ENCODE results near the gene KCNMA1. TPM values are rescaled to one million over a fixed set of nuclear protein-coding genes. Genes with fewer than 3 reads are reported as not detected.

KCNMA1 gene
- total RNA-seq, 3 donors from 2014 or later, result 13.6 to 37.8 (median 15.1) TPM

- DNase-seq (ENCODE audit: low spot score in 2 of 2), result no peak
- Histone ChIP-seq H3K36me3 (no peaks in the 10 kb centered on the region), H3K9me3 (no peaks in the 10 kb centered on the region), H3K4me3 (no peak overlapping the region), H3K27me3 (no peaks in the 10 kb centered on the region), H3K4me1 (no peaks in the 10 kb centered on the region), H3K27ac (no peak overlapping the region)
- intact Hi-C loops (cut with DNase I; ENCODE audit: low total_unique reads), result no loop called here
- TF ChIP-seq POLR2AphosphoS5 (IDR thresholded peaks at IDR 0.05) (no peak), CTCF (IDR thresholded peaks at IDR 0.05) (no peak), POLR2A (IDR thresholded peaks at IDR 0.05) (no peak)
Measured at GRCh38 chr10:77562742-77563141, 74.9 kb downstream of the KCNMA1 start.

- Histone ChIP-seq H3K4me1 (no peaks in the 10 kb centered on the region), H3K27me3 (no peaks in the 10 kb centered on the region), H3K4me3 (no peak overlapping the region), H3K27ac (no peak overlapping the region), H3K9me3 (no peaks in the 10 kb centered on the region), H3K36me3 (no peaks in the 10 kb centered on the region)
- intact Hi-C loops (cut with DNase I; ENCODE audit: low total_unique reads), result no loop called here
- no peak for TF ChIP-seq POLR2AphosphoS5 (IDR thresholded peaks at IDR 0.05)
- no peak for TF ChIP-seq CTCF (IDR thresholded peaks at IDR 0.05)
- no peak for TF ChIP-seq POLR2A (IDR thresholded peaks at IDR 0.05)
- no peak for DNase-seq (ENCODE audit: low spot score in 2 of 2)
Measured at GRCh38 chr10:77561991-77562390, 75.6 kb downstream of the KCNMA1 start.

- no peak for TF ChIP-seq POLR2A (IDR thresholded peaks at IDR 0.05)
- TF ChIP-seq POLR2AphosphoS5 (IDR thresholded peaks at IDR 0.05), result no peak
- no peak for TF ChIP-seq CTCF (IDR thresholded peaks at IDR 0.05)
- no peaks in the 10 kb centered on the region for H3K27me3 ChIP-seq
- H3K36me3 ChIP-seq, result no peaks in the 10 kb centered on the region
- no peak for DNase-seq (ENCODE audit: low spot score in 2 of 2)
- intact Hi-C loops (cut with DNase I; ENCODE audit: low total_unique reads), result no loop called here
- H3K4me3 ChIP-seq, result no peak overlapping the region
- H3K27ac ChIP-seq, result no peak overlapping the region
- no peaks in the 10 kb centered on the region for H3K9me3 ChIP-seq
- H3K4me1 ChIP-seq, result no peaks in the 10 kb centered on the region
Measured at GRCh38 chr10:77560471-77560870, 77.1 kb downstream of the KCNMA1 start.

- intact Hi-C loops (cut with DNase I; ENCODE audit: low total_unique reads), result no loop called here
- Histone ChIP-seq H3K4me3 (no peak overlapping the region), H3K27ac (no peak overlapping the region), H3K4me1 (no peaks in the 10 kb centered on the region), H3K27me3 (no peaks in the 10 kb centered on the region), H3K36me3 (no peaks in the 10 kb centered on the region), H3K9me3 (no peaks in the 10 kb centered on the region)
- DNase-seq (ENCODE audit: low spot score in 2 of 2), result no peak
- TF ChIP-seq CTCF (IDR thresholded peaks at IDR 0.05) (no peak), POLR2AphosphoS5 (IDR thresholded peaks at IDR 0.05) (no peak), POLR2A (IDR thresholded peaks at IDR 0.05) (no peak)
Measured at GRCh38 chr10:77560052-77560451, 77.6 kb downstream of the KCNMA1 start.

GRCh38 chr10:77556990-77557601 lies 80.5 kb downstream of the KCNMA1 start:
- Histone ChIP-seq H3K9me3 (no peaks in the 10 kb centered on the region), H3K36me3 (no peaks in the 10 kb centered on the region), H3K4me3 (no peak overlapping the region), H3K4me1 (no peaks in the 10 kb centered on the region), H3K27ac (no peak overlapping the region), H3K27me3 (no peaks in the 10 kb centered on the region)
- DNase-seq (ENCODE audit: low spot score in 2 of 2), result no peak
- TF ChIP-seq POLR2AphosphoS5 (IDR thresholded peaks at IDR 0.05) (no peak), CTCF (IDR thresholded peaks at IDR 0.05) (no peak), POLR2A (IDR thresholded peaks at IDR 0.05) (no peak)
- intact Hi-C loops (cut with DNase I; ENCODE audit: low total_unique reads), result no loop called here
